Stimulated activated CD4-positive, alpha-beta T cell treated with anti-CD3 and anti-CD28 coated beads, Interleukin-4, amount 100 ng/mL, for 4 hours (primary cell): ENCODE data around the gene TMEM218.
A peak's percentile ranks its signal among the peaks of the same experiment; 100 is the strongest.

Experiments
- DNase-seq, 2 experiments: peaks; one replicate each; pipeline ENCODE4 v3.0.0-alpha.2; 2020

Gene TMEM218

GRCh38 chr11:125111343-125112207, at the start of gene TMEM218:
Gene TMEM218 (minus strand): TSS chr11:125111626. CDS start chr11:125102241, 9,385 bp downstream.
- peak; percentile 94 to 96 for DNase-seq

GRCh38 chr11:125157953-125158680, 46.7 kb upstream of the TMEM218 start:
- no peak for DNase-seq

GRCh38 chr11:125157118-125157733, 45.8 kb upstream of the TMEM218 start:
- DNase-seq = no peak

- DNase-seq = no peak
Observed at GRCh38 chr11:125156346-125157117, 45.1 kb upstream of the TMEM218 start.

- DNase-seq = no peak
Observed at GRCh38 chr11:125155767-125156166, 44.3 kb upstream of the TMEM218 start.

GRCh38 chr11:125155100-125155444, 43.6 kb upstream of the TMEM218 start:
- DNase-seq = no peak

GRCh38 chr11:125154378-125155099, 43.1 kb upstream of the TMEM218 start:
- no peak for DNase-seq

- no peak for DNase-seq
Observed at GRCh38 chr11:125153837-125154236, 42.4 kb upstream of the TMEM218 start.

- DNase-seq = no peak
Observed at GRCh38 chr11:125148743-125149142, 37.3 kb upstream of the TMEM218 start.

GRCh38 chr11:125148011-125148410, 36.6 kb upstream of the TMEM218 start:
- DNase-seq = no peak

GRCh38 chr11:125147280-125147679, 35.9 kb upstream of the TMEM218 start:
- no peak for DNase-seq

GRCh38 chr11:125146232-125146631, 34.8 kb upstream of the TMEM218 start:
- DNase-seq = no peak

- DNase-seq = peak; percentile 34 to 56
Observed at GRCh38 chr11:125141686-125142535, 30.5 kb upstream of the TMEM218 start.

- DNase-seq = no peak
Observed at GRCh38 chr11:125141178-125141577, 29.8 kb upstream of the TMEM218 start.

GRCh38 chr11:125140233-125140632, 28.8 kb upstream of the TMEM218 start:
- DNase-seq = no peak

- no peak for DNase-seq
Observed at GRCh38 chr11:125139778-125140177, 28.4 kb upstream of the TMEM218 start.

- DNase-seq = no peak
Observed at GRCh38 chr11:125138966-125139365, 27.5 kb upstream of the TMEM218 start.

- no peak for DNase-seq
Observed at GRCh38 chr11:125136001-125136400, 24.6 kb upstream of the TMEM218 start.

GRCh38 chr11:125132596-125132995, 21.2 kb upstream of the TMEM218 start:
- no peak for DNase-seq

- no peak for DNase-seq
Observed at GRCh38 chr11:125132071-125132470, 20.6 kb upstream of the TMEM218 start.

GRCh38 chr11:125129316-125129993, 18.0 kb upstream of the TMEM218 start:
- no peak for DNase-seq
